NT2/D1 (cell line): ENCODE measurements around the gene SUGP1.

ENCODE experiments used
- DNase-seq: peaks from one replicate; pipeline ENCODE4 v3.0.0-alpha.2; 2011; ENCODE audit warnings: low read depth, low spot score
- H3K27me3 ChIP-seq: 2 replicates; pipeline ENCODE4 v1.6.0; 2011; ENCODE audit warnings: mild to moderate bottlenecking; ENCODE audit not compliant: insufficient read length, insufficient read depth
- H3K36me3 ChIP-seq: 2 replicates; pipeline ENCODE4 v1.6.1; 2011; ENCODE audit warnings: mild to moderate bottlenecking, low read length, mixed read lengths; ENCODE audit not compliant: insufficient read depth, insufficient read length
- H3K4me1 ChIP-seq: 2 replicates; pipeline ENCODE4 v1.5.1; 2011; ENCODE audit not compliant: insufficient read depth, insufficient read length
- H3K4me3 ChIP-seq: 2 replicates; pipeline ENCODE4 v1.5.1; 2011; ENCODE audit warnings: low read depth; ENCODE audit not compliant: insufficient read length
- H3K9ac ChIP-seq: 2 replicates; pipeline ENCODE4 v1.6.0; 2011; ENCODE audit warnings: low read depth; ENCODE audit not compliant: insufficient read length
- H3K9me3 ChIP-seq: 2 replicates; pipeline ENCODE4 v1.5.1; 2011; ENCODE audit warnings: mild to moderate bottlenecking, low read length; ENCODE audit not compliant: insufficient read depth
- SUZ12 ChIP-seq: IDR thresholded peaks from 2 replicates; pipeline ENCODE4 v1.6.1; 2011; ENCODE audit not compliant: insufficient read length, insufficient read depth; ENCODE audit errors: extremely low read depth
- YY1 ChIP-seq: IDR thresholded peaks from 2 replicates; pipeline ENCODE4 v1.6.1; 2011; ENCODE audit not compliant: insufficient read length, insufficient read depth
- ZNF274 ChIP-seq: IDR thresholded peaks from 2 replicates; pipeline ENCODE4 v1.6.1; 2011; ENCODE audit warnings: mild to moderate bottlenecking, low read depth, low read length

Gene SUGP1

GRCh38 chr19:19320361-19321140 lies at the start of gene SUGP1, which contains the start of gene MAU2:
SUGP1 (minus strand) TSS chr19:19320509; CDS start chr19:19320496, 13 bp downstream.
MAU2 (plus strand) TSS chr19:19320829; CDS start chr19:19320860, 31 bp downstream.
- Histone ChIP-seq H3K36me3 (peaks cover 49% of the 10 kb centered on the region), H3K9ac (peak within 1 kb of the TSS; percentile 100), H3K4me1 (peaks cover 7% of the 10 kb centered on the region), H3K9me3 (no peaks in the 10 kb centered on the region), H3K4me3 (peak within 1 kb of the TSS; percentile 100), H3K27me3 (no peaks in the 10 kb centered on the region)
- peak; percentile 74 for TF ChIP-seq YY1
- no peak for TF ChIP-seq SUZ12
- DNase-seq, result peak; percentile 89

- Histone ChIP-seq H3K9ac (no peak overlapping the region), H3K4me1 (peaks cover 2% of the 10 kb centered on the region)
- no peak for DNase-seq
Observed at GRCh38 chr19:19368087-19368486, 47.8 kb upstream of the SUGP1 start.

GRCh38 chr19:19366434-19367396 lies 46.4 kb upstream of the SUGP1 start:
- no peak for TF ChIP-seq SUZ12
- TF ChIP-seq YY1, result no peak
- TF ChIP-seq ZNF274, result no peak
- Histone ChIP-seq H3K4me1 (peaks cover 2% of the 10 kb centered on the region), H3K4me3 (no peak overlapping the region), H3K9ac (no peak overlapping the region), H3K9me3 (no peaks in the 10 kb centered on the region), H3K36me3 (no peaks in the 10 kb centered on the region), H3K27me3 (no peaks in the 10 kb centered on the region)
- peak; percentile 70 for DNase-seq

More at GRCh38 chr19:19368087-19368486, 47.8 kb upstream of the SUGP1 start:
- Histone ChIP-seq H3K9me3 (no peaks in the 10 kb centered on the region), H3K36me3 (no peaks in the 10 kb centered on the region), H3K27me3 (no peaks in the 10 kb centered on the region), H3K4me3 (no peak overlapping the region)
- TF ChIP-seq SUZ12 (no peak), ZNF274 (no peak), YY1 (no peak)

DNA sequence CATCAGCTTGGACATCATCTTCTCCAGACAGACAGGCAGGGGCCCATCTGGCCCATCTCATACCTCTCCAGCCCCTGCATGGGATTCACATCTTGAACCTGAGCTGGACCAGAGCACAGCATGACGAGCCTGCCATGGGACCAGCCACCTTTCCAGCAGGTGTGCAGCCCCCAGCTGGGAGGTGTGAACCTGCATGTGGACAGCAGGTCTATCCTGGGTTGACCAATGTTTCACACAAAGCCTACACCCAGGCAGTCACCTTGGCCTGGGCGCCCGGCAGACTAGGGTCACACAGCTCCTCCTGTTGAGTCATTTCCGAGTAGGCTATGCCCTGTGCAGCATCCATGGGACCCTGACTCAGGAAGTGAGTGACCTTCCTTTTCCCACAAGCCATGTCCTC lies 41.8 kb upstream of the SUGP1 start:
- Histone ChIP-seq H3K27me3 (no peaks in the 10 kb centered on the region), H3K9ac (no peak overlapping the region), H3K4me3 (no peak overlapping the region), H3K36me3 (peaks cover 18% of the 10 kb centered on the region), H3K9me3 (no peaks in the 10 kb centered on the region), H3K4me1 (peaks cover 4% of the 10 kb centered on the region)
- TF ChIP-seq SUZ12 (no peak), ZNF274 (no peak), YY1 (no peak)
- DNase-seq, result no peak

GRCh38 chr19:19361075-19361594 lies 40.8 kb upstream of the SUGP1 start:
- Histone ChIP-seq H3K27me3 (no peaks in the 10 kb centered on the region), H3K36me3 (peaks cover 28% of the 10 kb centered on the region), H3K9me3 (no peaks in the 10 kb centered on the region), H3K9ac (no peak overlapping the region), H3K4me3 (no peak overlapping the region), H3K4me1 (peaks cover 2% of the 10 kb centered on the region)
- TF ChIP-seq ZNF274, result no peak
- no peak for TF ChIP-seq SUZ12
- TF ChIP-seq YY1, result no peak
- peak; percentile 90 for DNase-seq

- TF ChIP-seq ZNF274 (no peak), YY1 (no peak), SUZ12 (no peak)
- no peak for DNase-seq
- H3K9me3 ChIP-seq, result no peaks in the 10 kb centered on the region
- no peak overlapping the region for H3K9ac ChIP-seq
- H3K27me3 ChIP-seq, result no peaks in the 10 kb centered on the region
- peaks cover 4% of the 10 kb centered on the region for H3K4me1 ChIP-seq
- peaks cover 69% of the 10 kb centered on the region for H3K36me3 ChIP-seq
- no peak overlapping the region for H3K4me3 ChIP-seq
Observed at GRCh38 chr19:19356901-19357566, 36.7 kb upstream of the SUGP1 start.
